Peyer's patch (tissue), 4 donors: Measurements from ENCODE around the gene RPTOR. TPM values are rescaled to one million over a fixed set of nuclear protein-coding genes. Genes with fewer than 3 reads are reported as not detected.

Experiments used
- DNase-seq, 3 donors: peaks; one replicate each; pipeline ENCODE4 v3.0.0-alpha.2; 2017 to 2019
- H3K27ac ChIP-seq, 4 donors: fragments of 200-600 bp; sonication (generic); one replicate each; pipeline ENCODE4 v1.5.1; 2016 to 2019
- H3K27me3 ChIP-seq, 2 donors: fragments of 200-600 bp; sonication (generic); one replicate each; pipeline ENCODE4 v1.5.1; 2019
- H3K36me3 ChIP-seq, 3 donors: fragments of 200-600 bp; sonication (generic); one replicate each; pipeline ENCODE4 v1.5.1; 2016 to 2019
- H3K4me1 ChIP-seq, 4 donors: fragments of 200-600 bp; sonication (generic); one replicate each; pipeline ENCODE4 v1.5.1; 2016 to 2019
- H3K4me3 ChIP-seq, 4 donors: fragments of 200-600 bp; sonication (generic); 1 replicate in 3 of 4; 2 replicates in 1 of 4; pipeline ENCODE4 v1.5.1; 2016 to 2019; ENCODE audit warnings: mild to moderate bottlenecking in 1 of 4
- H3K9me3 ChIP-seq, 4 donors: fragments of 200-600 bp; sonication (generic); one replicate each; pipeline ENCODE4 v1.5.1; 2016 to 2019; ENCODE audit warnings: mild to moderate bottlenecking in 1 of 4
- POLR2A ChIP-seq, 2 donors: fragments of 450-650 bp; IDR thresholded peaks; one replicate each; pipeline ENCODE4 v1.5.1; 2017; ENCODE audit warnings: antibody characterized with exemption in 2 of 2, mild to moderate bottlenecking in 2 of 2, moderate library complexity in 2 of 2
- total RNA-seq, 4 donors: library from RNA; depleted of rRNA; stranded (reverse); fragments of >200 nt; gene quantifications; one replicate each; pipeline ENCODE4 v1.1.0, GENCODE V29; 2016
- TF ChIP-seq, protein P1 (sequence below), 6 experiments: fragments of 450-650 bp in 4 of 6; fragments of 200-600 bp in 2 of 6; sonication (generic) in 1 of 6; IDR thresholded peaks; one replicate each; pipeline ENCODE4 v1.5.1; 2017 to 2019; ENCODE audit warnings: antibody characterized with exemption in 6 of 6, mild to moderate bottlenecking in 3 of 6, moderate library complexity in 1 of 6

Gene RPTOR
- total RNA-seq, 4 donors from 2014 or later: 42.4 to 73.6 (median 64.2) TPM

DNA sequence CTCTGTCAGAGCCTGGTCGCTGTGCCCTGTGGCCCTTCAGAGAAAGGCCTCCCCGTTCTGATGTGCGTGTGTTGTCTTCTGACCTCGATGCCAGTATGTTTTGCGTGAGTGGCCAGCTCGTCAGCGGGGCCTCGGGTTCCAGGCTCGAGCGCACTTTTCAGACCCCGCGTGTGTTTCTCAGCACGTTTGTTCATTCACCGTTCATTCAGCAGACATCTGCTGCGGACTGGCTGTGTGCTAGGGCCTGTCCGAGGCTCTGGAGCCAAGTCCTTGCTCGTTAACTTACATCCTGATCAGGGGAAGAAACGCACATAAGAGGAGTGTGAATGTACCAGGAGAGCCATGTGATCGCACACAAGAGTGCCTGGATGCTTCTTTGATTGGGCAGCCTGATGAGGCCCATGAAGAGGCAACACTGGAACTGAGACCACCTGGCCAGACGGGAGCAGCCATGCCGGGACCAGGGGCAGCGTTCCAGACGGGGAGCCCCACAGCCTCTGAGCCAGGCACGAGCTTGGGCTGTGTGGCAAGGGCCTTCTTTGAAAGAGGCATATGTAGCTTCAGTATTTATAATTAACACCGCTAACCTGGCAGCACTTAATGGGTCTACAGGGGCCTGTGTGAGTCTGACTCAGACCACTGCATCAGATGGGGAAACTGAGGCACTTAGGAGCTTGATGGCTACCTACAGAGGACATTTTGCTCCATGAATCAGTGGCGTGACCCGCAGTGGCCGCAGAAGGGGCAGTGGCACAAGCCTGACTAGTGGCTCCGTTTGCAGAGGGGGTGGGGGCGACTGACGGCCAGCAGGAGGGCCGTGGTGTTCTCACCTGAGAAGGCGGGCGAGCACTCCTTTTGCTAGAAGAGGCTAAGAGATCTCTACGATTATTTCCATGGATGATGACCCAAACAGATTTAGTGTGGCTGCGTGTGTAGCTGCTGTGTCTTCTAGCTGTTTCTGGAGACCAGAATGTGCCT, 259.1 kb downstream of the RPTOR start:
- Histone ChIP-seq H3K4me1 (no peaks in the 10 kb centered on the region), H3K9me3 (no peaks in the 10 kb centered on the region), H3K27me3 (no peaks in the 10 kb centered on the region), H3K27ac (no peak overlapping the region), H3K4me3 (no peak overlapping the region), H3K36me3 (no peaks in the 10 kb centered on the region)
- TF ChIP-seq POLR2A (IDR thresholded peaks at IDR 0.05): no peak
- TF ChIP-seq, protein P1, sequence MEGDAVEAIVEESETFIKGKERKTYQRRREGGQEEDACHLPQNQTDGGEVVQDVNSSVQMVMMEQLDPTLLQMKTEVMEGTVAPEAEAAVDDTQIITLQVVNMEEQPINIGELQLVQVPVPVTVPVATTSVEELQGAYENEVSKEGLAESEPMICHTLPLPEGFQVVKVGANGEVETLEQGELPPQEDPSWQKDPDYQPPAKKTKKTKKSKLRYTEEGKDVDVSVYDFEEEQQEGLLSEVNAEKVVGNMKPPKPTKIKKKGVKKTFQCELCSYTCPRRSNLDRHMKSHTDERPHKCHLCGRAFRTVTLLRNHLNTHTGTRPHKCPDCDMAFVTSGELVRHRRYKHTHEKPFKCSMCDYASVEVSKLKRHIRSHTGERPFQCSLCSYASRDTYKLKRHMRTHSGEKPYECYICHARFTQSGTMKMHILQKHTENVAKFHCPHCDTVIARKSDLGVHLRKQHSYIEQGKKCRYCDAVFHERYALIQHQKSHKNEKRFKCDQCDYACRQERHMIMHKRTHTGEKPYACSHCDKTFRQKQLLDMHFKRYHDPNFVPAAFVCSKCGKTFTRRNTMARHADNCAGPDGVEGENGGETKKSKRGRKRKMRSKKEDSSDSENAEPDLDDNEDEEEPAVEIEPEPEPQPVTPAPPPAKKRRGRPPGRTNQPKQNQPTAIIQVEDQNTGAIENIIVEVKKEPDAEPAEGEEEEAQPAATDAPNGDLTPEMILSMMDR (IDR thresholded peaks at IDR 0.05): no peak
- peak in 2 of 3 donors; percentile 25 to 33 for DNase-seq

DNA sequence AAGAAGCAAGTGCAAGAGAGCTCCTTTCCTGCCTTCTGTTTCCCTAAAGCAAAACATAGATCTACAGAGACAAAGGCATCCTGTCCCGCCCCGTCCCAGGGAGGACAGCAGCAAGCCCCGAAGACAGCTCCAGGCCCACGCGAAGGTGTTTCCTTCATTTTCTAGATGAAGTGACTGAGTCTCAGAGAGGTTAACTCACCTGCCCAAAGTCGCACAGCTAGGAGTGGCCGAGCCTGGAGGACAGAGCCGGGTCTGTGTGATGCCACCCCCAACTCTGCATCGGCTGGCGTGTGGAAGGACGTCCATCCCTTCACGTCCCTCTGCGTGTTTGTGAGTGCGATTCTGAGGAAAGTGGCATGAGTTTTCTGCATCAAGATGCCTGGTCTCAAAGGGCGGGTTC, 259.8 kb downstream of the RPTOR start:
- H3K4me3 ChIP-seq: no peak overlapping the region
- no peaks in the 10 kb centered on the region for H3K36me3 ChIP-seq
- no peaks in the 10 kb centered on the region for H3K4me1 ChIP-seq
- H3K27me3 ChIP-seq: no peaks in the 10 kb centered on the region
- no peak overlapping the region for H3K27ac ChIP-seq
- no peaks in the 10 kb centered on the region for H3K9me3 ChIP-seq
- no peak for TF ChIP-seq POLR2A (IDR thresholded peaks at IDR 0.05)
- TF ChIP-seq, protein P1 (IDR thresholded peaks at IDR 0.05): no peak
- peak in 1 of 3 donors; percentile 37 for DNase-seq

DNA sequence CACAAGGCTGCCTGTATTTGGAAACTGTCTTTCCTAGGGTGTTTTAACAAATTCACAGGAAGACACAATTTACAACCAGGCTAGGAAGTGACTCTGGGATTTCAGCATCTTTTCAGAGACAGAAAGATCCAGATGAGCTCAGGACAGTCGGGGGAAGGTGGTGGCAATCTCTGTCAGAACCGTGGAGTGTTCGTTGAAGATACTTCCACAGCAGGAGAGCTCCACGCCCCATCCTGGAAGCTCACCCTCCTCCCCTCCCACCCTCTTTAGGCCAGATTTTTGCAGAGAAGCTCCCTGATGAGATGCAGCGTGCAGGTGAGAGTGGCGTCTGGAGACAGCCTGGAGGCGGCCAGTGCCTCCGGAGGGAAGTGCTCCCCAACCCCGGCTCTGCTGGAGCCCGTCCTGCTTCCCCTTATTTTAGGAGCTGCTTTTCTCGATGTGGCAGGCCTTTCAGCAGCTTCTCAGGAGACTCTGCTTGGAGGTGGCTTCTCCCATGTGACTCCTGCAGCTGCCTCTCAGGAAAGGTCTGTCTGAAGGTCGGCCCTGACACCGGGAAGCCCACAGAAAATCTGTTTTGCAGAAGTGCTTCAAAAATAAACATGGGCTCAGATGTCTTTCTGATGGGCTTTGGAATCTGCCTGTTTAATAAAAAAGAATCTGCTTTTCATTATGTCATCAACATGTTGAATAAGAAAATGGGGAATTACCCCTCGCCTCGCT, 260.6 kb downstream of the RPTOR start:
- H3K27ac ChIP-seq: no peak overlapping the region
- H3K4me1 ChIP-seq: no peaks in the 10 kb centered on the region
- DNase-seq: no peak
- H3K9me3 ChIP-seq: no peaks in the 10 kb centered on the region
- TF ChIP-seq, protein P1 (IDR thresholded peaks at IDR 0.05): no peak
- no peak for TF ChIP-seq POLR2A (IDR thresholded peaks at IDR 0.05)
- no peak overlapping the region for H3K4me3 ChIP-seq
- H3K27me3 ChIP-seq: no peaks in the 10 kb centered on the region
- H3K36me3 ChIP-seq: no peaks in the 10 kb centered on the region

DNA sequence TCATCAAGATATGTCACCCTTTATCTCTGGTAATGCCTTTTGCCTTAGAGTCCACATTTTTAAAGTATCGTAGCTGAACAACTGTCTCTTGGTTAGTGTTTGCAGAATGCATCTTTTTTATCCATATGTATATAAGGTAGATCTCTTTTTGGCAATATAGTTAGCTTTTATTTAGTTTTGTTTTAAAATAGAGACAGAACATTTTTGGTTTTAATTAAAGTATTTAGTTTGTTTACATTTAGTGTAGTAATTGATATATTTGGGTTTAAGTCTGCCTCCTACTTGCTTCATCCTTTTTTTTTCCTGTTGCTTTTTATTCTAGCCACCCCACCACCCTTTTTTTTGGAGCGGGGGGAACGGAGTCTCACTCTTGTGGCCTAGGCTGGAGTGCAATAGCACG, 262.4 kb downstream of the RPTOR start:
- H3K4me1 ChIP-seq: peaks cover 0 to 5% (median 0%) of the 10 kb centered on the region in 4 donors
- DNase-seq: no peak
- TF ChIP-seq, protein P1 (IDR thresholded peaks at IDR 0.05): no peak
- no peak for TF ChIP-seq POLR2A (IDR thresholded peaks at IDR 0.05)
- H3K36me3 ChIP-seq: no peaks in the 10 kb centered on the region
- no peaks in the 10 kb centered on the region for H3K27me3 ChIP-seq
- no peaks in the 10 kb centered on the region for H3K9me3 ChIP-seq
- H3K4me3 ChIP-seq: no peak overlapping the region
- H3K27ac ChIP-seq: no peak overlapping the region

DNA sequence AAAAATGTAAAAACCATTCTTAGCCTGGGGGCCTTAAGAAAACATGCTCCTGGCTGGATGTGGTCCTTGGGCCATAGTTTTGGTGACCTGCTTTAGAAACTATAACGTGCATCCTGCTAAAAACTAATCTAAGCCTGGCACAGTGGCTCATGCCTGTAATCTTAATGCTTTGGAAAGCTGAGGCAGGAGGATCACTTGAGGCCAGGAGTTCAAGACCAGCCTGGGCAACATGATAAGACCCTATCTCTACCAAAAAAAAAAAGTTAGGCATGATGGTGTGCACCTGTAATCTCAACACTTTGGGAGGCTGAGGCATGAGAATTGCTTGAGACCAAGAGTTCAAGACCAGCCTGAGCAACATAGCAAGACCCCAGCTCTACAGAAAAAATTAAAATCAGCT, 263.2 kb downstream of the RPTOR start:
- Histone ChIP-seq H3K36me3 (no peaks in the 10 kb centered on the region), H3K9me3 (no peaks in the 10 kb centered on the region), H3K4me1 (peaks cover 0 to 5% (median 0%) of the 10 kb centered on the region in 4 donors), H3K27ac (no peak overlapping the region), H3K27me3 (no peaks in the 10 kb centered on the region), H3K4me3 (no peak overlapping the region)
- DNase-seq: no peak
- TF ChIP-seq POLR2A (IDR thresholded peaks at IDR 0.05): no peak
- TF ChIP-seq, protein P1 (IDR thresholded peaks at IDR 0.05): no peak
